Vagina (tissue), 2 donors: ENCODE data around the gene SLC9C2. TPM values are rescaled to one million over a fixed set of nuclear protein-coding genes. Genes with fewer than 3 reads are reported as not detected.
"Not testable (repeated sequence)": the region's sequence is repeated elsewhere in the genome, so short reads cannot be mapped to it uniquely, and the experiment has no call there.

ENCODE experiments used
- DNase-seq, 2 donors: peaks; one replicate each; pipeline ENCODE4 v3.0.0-alpha.2; 2017; ENCODE audit errors: extremely low spot score in 2 of 2
- H3K27ac ChIP-seq: fragments of 200-600 bp; sonication (generic); one replicate; pipeline ENCODE4 v1.5.1; 2019
- H3K27me3 ChIP-seq: fragments of 200-600 bp; sonication (generic); one replicate; pipeline ENCODE4 v1.5.1; 2019
- H3K36me3 ChIP-seq, 2 donors: fragments of 200-600 bp; sonication (generic); one replicate each; pipeline ENCODE4 v1.5.1; 2017 to 2019
- H3K4me1 ChIP-seq: fragments of 200-600 bp; sonication (generic); one replicate; pipeline ENCODE4 v1.5.1; 2019
- H3K4me3 ChIP-seq, 2 donors: fragments of 200-600 bp; sonication (generic); 1 replicate in 1 of 2; 2 replicates in 1 of 2; pipeline ENCODE4 v1.5.1; 2016 to 2019
- H3K9me3 ChIP-seq: fragments of 200-600 bp; sonication (generic); one replicate; pipeline ENCODE4 v1.5.1; 2019
- CTCF ChIP-seq, 3 experiments: fragments of 450-650 bp in 2 of 3; fragments of 200-600 bp in 1 of 3; sonication (generic) in 1 of 3; IDR thresholded peaks; one replicate each; pipeline ENCODE4 v1.5.1; 2017 to 2019; ENCODE audit warnings: antibody characterized with exemption in 3 of 3, mild to moderate bottlenecking in 2 of 3, moderate library complexity in 2 of 3
- POLR2A ChIP-seq, 2 donors: fragments of 450-650 bp; IDR thresholded peaks; one replicate each; pipeline ENCODE4 v1.6.1; 2017; ENCODE audit warnings: antibody characterized with exemption in 2 of 2, mild to moderate bottlenecking in 2 of 2, moderate library complexity in 2 of 2
- POLR2AphosphoS5 ChIP-seq, 2 donors: sonication (generic); formaldehyde crosslinking; IDR thresholded peaks; one replicate each; pipeline ENCODE4 v1.9.0; 2017; ENCODE audit warnings: antibody characterized with exemption in 2 of 2, mild to moderate bottlenecking in 2 of 2, low read depth in 1 of 2; ENCODE audit not compliant: insufficient read depth in 1 of 2
- intact Hi-C: fragments of 100-400 bp; cut with DNase I; formaldehyde crosslinking; loops from one replicate; pipeline ENCODE4 v1.15.1; 2023
- total RNA-seq: library from RNA; depleted of rRNA; stranded (reverse); fragments of >200 nt; gene quantifications from one replicate; pipeline ENCODE4 v1.2.3, GENCODE V29; 2016

The SLC9C2 gene
- total RNA-seq, 1 donor from 2014 or later: not detected

GRCh38 chr1:173527151-173527826 is 75.6 kb downstream of the SLC9C2 start:
- H3K27me3 ChIP-seq: no peaks in the 10 kb centered on the region
- peaks cover 16% of the 10 kb centered on the region for H3K4me1 ChIP-seq
- no peaks in the 10 kb centered on the region for H3K9me3 ChIP-seq
- H3K36me3 ChIP-seq: no peaks in the 10 kb centered on the region
- no peak overlapping the region for H3K27ac ChIP-seq
- no peak overlapping the region for H3K4me3 ChIP-seq
- intact Hi-C loops: no loop called here
- no peak for DNase-seq
- no peak for TF ChIP-seq POLR2AphosphoS5 (IDR thresholded peaks at IDR 0.05; ENCODE audit: insufficient read depth in 1 of 2, low read depth in 1 of 2)

DNA sequence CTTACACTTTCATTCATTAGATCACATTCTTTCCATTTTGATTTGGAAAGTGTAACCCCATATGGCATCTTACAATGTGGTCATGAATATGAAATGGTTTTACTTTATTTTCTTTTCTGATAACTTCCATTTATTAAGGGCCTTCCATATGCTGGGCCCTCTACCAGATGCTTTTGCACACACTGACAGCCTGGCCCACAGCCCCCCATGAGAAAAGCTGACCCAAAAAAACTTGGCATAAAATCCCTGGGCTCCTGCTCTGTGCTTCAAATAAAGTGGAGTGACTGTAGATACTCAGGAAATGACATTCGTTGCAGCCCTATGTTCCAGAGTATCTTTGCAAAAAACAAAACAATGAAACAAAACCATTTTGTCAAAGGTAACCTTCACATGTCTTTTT is 76.9 kb downstream of the SLC9C2 start:
- peaks cover 5% of the 10 kb centered on the region for H3K4me1 ChIP-seq
- no peak for DNase-seq
- H3K36me3 ChIP-seq: no peaks in the 10 kb centered on the region
- H3K9me3 ChIP-seq: no peaks in the 10 kb centered on the region
- no peak overlapping the region for H3K27ac ChIP-seq
- intact Hi-C loops: no loop called here
- no peak for TF ChIP-seq POLR2A (IDR thresholded peaks at IDR 0.05)
- no peak for TF ChIP-seq CTCF (IDR thresholded peaks at IDR 0.05)
- TF ChIP-seq POLR2AphosphoS5 (IDR thresholded peaks at IDR 0.05; ENCODE audit: insufficient read depth in 1 of 2, low read depth in 1 of 2): no peak
- no peak overlapping the region for H3K4me3 ChIP-seq
- H3K27me3 ChIP-seq: no peaks in the 10 kb centered on the region

DNA sequence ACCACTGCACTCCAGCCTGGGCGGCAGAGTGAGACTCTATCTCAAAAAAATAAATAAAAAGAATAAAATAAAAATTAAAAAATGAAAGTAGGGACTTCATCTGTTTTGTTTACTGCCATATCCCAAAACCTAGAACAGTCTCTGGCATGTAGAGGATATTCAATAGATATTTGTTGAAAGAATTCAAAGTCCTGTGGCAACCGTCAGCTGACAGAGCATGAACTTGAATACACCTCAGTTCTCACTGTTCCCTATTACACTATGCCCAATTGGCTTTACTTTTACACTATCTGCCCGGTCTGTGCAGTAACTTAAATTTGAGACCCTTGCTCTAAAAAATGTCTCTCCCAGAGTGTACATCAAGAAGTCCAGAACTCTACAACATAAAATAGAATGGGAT is 79.5 kb downstream of the SLC9C2 start:
- intact Hi-C loops: no loop called here
- TF ChIP-seq CTCF (IDR thresholded peaks at IDR 0.05): no peak
- no peaks in the 10 kb centered on the region for H3K27me3 ChIP-seq
- H3K4me3 ChIP-seq: no peak overlapping the region
- no peaks in the 10 kb centered on the region for H3K9me3 ChIP-seq
- no peak overlapping the region for H3K27ac ChIP-seq
- H3K4me1 ChIP-seq: no peaks in the 10 kb centered on the region
- no peak for DNase-seq
- no peaks in the 10 kb centered on the region for H3K36me3 ChIP-seq

DNA sequence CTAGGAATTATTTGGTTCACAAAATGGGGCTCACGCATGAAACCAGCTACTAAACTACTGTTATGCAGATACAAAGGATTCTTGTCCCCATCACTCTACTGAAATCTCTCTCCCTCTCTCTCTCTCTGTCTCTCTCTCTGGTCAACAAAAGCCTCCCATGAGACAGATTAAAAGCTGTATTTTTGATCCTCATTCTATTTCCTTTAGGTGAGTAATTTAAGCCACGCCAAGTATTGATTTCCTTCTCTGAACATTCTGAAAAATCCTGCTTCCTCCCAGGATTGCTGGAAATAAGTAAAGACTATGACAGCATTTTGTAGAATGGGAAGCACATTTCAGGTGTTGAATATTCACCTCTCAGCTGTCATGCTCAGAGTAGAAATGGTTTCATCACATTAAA is 82.1 kb downstream of the SLC9C2 start:
- Histone ChIP-seq H3K4me3 (no peak overlapping the region), H3K9me3 (no peaks in the 10 kb centered on the region), H3K27ac (no peak overlapping the region), H3K36me3 (no peaks in the 10 kb centered on the region), H3K4me1 (no peaks in the 10 kb centered on the region), H3K27me3 (no peaks in the 10 kb centered on the region)
- TF ChIP-seq POLR2AphosphoS5 (IDR thresholded peaks at IDR 0.05; ENCODE audit: insufficient read depth in 1 of 2, low read depth in 1 of 2): no peak
- no peak for TF ChIP-seq POLR2A (IDR thresholded peaks at IDR 0.05)
- TF ChIP-seq CTCF (IDR thresholded peaks at IDR 0.05): no peak
- intact Hi-C loops: no loop called here
- no peak for DNase-seq

GRCh38 chr1:173514503-173514902 is 88.4 kb downstream of the SLC9C2 start:
- H3K36me3 ChIP-seq, H3K9me3 ChIP-seq, DNase-seq, H3K4me1 ChIP-seq, H3K27ac ChIP-seq, H3K4me3 ChIP-seq, intact Hi-C loops, H3K27me3 ChIP-seq: not testable (repeated sequence)

GRCh38 chr1:173509797-173510196 is 93.1 kb downstream of the SLC9C2 start:
- no peak for TF ChIP-seq CTCF (IDR thresholded peaks at IDR 0.05)
- TF ChIP-seq POLR2A (IDR thresholded peaks at IDR 0.05): no peak
- TF ChIP-seq POLR2AphosphoS5 (IDR thresholded peaks at IDR 0.05; ENCODE audit: insufficient read depth in 1 of 2, low read depth in 1 of 2): no peak
- intact Hi-C loops: no loop called here
- H3K36me3 ChIP-seq: no peaks in the 10 kb centered on the region
- peaks cover 5% of the 10 kb centered on the region for H3K4me1 ChIP-seq
- no peak overlapping the region for H3K27ac ChIP-seq
- no peaks in the 10 kb centered on the region for H3K27me3 ChIP-seq
- H3K9me3 ChIP-seq: no peaks in the 10 kb centered on the region
- H3K4me3 ChIP-seq: no peak overlapping the region
- DNase-seq: no peak
